Activated gamma-delta T cell treated with anti-CD3 and anti-CD28 coated beads, Interleukin-2, amount 50 U/mL, for 16 hours (primary cell): Measurements from ENCODE around the gene IQCH.

ENCODE experiments used
- DNase-seq: peaks from one replicate; pipeline ENCODE4 v3.0.0-alpha.2; 2020; ENCODE audit warnings: low read depth

Gene IQCH

DNA sequence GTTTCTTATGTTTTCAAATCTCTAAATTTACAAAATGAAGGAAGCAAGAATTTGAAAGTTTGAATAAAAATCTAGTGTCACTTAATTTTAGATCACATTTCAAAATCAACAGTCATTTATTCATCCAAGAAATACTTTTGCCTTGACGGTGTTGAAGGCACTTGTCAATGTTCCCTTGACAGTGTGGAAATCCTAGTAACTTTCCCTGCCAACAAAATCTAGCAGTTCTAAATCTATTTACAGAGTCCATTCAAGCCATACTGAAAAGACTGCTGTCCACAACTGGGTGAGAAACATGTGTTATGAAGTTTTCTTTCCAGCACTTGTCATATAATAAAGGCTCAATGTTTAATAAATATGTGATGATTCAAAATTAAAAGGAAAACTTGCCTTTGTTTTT lies 279.3 kb downstream of the IQCH start:
- DNase-seq, result no peak

DNA sequence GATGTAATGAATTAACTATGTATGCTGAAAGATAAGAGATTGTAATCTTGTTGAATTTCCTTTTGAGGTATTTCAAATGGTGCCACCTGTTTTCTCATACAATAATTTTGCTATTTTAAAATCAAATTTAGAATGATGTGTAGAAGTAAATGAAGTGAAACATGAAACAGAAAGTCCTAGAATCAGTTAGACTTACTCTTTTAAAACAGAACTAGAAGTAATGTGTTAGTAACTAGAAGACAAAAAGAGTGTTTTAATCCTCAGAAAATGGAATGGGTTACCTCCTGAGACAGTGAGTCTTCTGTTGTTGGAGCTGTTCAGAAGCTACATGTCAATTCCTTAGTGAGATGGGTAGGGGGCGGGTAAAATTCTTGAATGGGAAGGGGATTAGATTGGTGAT lies 279.8 kb downstream of the IQCH start:
- DNase-seq, result no peak

- DNase-seq, result no peak
Measured at GRCh38 chr15:67537771-67538170, 283.2 kb downstream of the IQCH start.

- peak; percentile 71 for DNase-seq
Measured at GRCh38 chr15:67542420-67543347, 288.1 kb downstream of the IQCH start, which contains the start of gene MAP2K5. MAP2K5 (plus strand) TSS chr15:67542703; CDS start chr15:67543336, 633 bp downstream.

DNA sequence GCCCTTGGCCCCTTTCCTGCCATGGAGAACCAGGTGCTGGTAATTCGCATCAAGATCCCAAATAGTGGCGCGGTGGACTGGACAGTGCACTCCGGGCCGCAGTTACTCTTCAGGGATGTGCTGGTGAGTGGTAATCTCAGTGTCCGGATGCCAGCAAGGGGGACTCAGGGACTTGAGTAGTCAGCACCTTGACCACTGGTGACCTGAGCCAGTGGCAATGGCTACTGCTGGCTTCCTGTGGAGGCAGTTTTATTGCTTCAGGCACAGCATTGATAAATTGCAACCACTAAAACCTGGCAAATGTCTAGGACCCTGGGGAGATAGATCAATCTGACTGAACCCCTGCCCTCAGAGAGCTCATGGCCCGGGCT lies 288.7 kb downstream of the IQCH start:
- DNase-seq, result no peak

DNA sequence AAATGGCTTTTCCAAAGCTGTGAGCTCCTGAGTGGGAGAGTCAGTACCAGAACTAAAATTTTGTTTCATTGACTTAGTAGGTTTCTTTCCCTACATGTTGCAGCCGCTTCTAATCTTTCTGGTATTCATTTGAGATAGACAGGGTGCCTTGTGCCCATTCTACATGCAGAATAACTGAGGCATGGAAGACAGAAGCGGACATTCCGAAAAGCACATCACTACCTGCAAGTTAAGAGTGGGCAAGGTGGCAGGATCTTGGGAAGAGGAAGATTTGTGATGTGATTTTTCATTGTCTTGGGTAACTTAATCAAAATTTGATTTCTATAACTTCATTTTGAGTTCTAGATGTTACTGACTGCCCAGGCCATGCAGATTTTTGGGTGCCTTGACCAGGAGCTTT lies 289.9 kb downstream of the IQCH start:
- DNase-seq, result no peak

- DNase-seq, result no peak
Measured at GRCh38 chr15:67545864-67546263, 291.3 kb downstream of the IQCH start.

GRCh38 chr15:67547064-67547463 lies 292.5 kb downstream of the IQCH start:
- DNase-seq, result no peak

- no peak for DNase-seq
Measured at GRCh38 chr15:67547836-67548235, 293.2 kb downstream of the IQCH start.

- DNase-seq, result no peak
Measured at GRCh38 chr15:67548236-67548852, 293.8 kb downstream of the IQCH start.

DNA sequence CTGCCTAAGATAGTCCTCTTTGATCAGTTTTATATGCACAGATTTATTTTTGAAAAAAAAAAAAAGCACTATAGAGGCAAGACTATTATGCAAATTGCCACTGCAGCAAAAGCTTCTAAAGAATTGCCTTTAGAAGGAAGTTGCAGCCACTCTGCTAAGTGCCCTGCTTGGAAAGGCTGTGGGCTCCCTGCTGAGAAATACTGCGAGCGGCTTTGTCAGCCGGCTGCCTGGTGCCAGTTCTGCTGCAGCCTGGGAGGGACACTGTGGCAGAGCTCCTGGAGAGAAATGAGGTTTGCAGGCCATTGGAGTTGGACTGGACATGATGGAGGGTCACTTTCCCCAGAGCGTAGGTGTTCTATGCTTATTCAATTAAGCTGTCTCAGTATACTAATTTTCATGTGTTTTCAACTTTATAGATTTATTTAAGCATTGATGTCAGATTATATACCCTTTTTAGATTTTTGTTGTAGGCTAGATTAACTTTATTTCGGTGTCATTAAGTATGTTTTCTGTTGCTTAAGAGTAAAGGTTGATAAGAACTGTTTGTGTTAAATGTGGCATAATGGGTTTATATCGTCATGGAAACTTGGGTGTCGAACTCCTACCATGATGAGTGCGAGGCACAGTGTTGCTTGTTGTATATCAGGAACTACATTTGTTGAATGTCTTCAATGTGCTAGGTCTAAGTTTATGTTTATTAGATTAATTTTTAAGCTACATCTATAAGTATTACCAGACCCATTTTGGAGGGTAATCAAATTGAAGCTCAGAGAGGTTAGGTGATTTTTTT lies 294.5 kb downstream of the IQCH start:
- DNase-seq, result no peak

DNA sequence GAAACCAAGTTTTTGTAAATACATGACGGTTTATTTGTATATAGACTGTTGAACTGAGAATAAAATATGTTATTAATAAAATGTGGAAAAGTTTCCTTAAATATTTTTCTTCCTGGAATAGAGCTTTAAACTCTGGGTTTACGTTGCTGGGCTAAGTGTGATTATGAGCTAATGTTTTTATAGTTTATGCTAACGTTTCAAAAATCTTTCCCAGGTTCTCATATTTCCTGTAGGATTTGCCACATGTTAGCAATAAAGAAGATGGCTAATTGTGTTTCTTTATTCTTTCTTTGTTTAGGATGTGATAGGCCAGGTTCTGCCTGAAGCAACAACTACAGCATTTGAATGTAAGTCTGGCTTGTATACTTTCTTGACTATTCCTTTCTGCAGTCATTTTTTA lies 295.1 kb downstream of the IQCH start:
- no peak for DNase-seq

- DNase-seq, result no peak
Measured at GRCh38 chr15:67550522-67550921, 295.9 kb downstream of the IQCH start.

- no peak for DNase-seq
Measured at GRCh38 chr15:67551207-67551743, 296.7 kb downstream of the IQCH start.
